NCI-H2196 treated with DMSO at 0.1 percent for 48 hours (cell line): ENCODE data around the gene CIAO2B.

ENCODE experiments used
- DNase-seq: peaks from one replicate; lab custom pipeline; 2025; ENCODE audit not compliant: unreplicated experiment; lab: John Stamatoyannopoulos, UW

Gene CIAO2B

GRCh38 chr16:66890799-66891198, 43.4 kb downstream of the CIAO2B start:
- DNase-seq = no peak

GRCh38 chr16:66889622-66890021, 44.6 kb downstream of the CIAO2B start:
- DNase-seq = no peak

GRCh38 chr16:66888647-66889615, 45.3 kb downstream of the CIAO2B start:
- DNase-seq = no peak

- DNase-seq = no peak
These were observed 47.3 kb downstream of the CIAO2B start for GRCh38 chr16:66886914-66887313.

GRCh38 chr16:66886321-66886720, 47.9 kb downstream of the CIAO2B start:
- no peak for DNase-seq

DNA sequence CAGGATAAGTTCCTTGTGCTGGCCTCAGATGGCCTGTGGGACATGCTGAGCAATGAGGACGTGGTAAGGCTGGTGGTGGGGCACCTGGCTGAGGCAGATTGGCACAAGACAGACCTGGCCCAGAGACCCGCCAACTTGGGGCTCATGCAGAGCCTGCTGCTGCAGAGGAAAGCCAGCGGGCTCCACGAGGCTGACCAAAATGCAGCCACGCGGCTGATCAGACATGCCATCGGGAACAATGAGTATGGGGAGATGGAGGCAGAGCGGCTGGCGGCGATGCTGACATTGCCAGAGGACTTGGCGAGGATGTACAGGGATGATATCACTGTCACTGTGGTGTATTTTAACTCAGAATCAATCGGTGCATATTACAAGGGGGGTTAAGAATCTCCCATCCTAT, 48.7 kb downstream of the CIAO2B start:
- DNase-seq = no peak

DNA sequence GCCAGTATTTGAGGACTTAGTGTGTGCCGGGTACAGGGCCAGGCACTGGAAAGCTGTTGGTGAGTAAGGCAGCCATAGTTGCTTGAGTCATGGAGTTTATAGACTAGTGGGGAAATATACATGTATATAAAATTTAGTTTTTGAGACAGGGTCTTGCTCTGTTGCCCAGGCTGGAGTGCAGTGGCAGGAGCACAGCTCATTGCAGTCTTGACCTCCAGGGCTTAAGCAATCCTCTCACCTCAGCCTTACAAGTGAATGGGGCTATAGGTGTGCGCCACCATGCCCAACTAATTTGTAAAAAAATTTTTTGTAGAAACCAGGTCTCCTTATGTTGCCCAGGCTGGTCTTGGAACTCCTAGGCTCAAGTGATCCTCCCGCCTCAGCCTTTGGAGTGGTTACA, 51.5 kb downstream of the CIAO2B start:
- DNase-seq = no peak
